Activated B cell treated with CpG ODN at 0.5 μM for 24 hours (primary cell): ENCODE data around the gene TSKU. TPM values are rescaled to one million over a fixed set of nuclear protein-coding genes. Genes with fewer than 3 reads are reported as not detected.

Experiments
- ATAC-seq: fragments of 200-7000 bp; cut with Tn5 transposase; one replicate; pipeline ENCODE4 v1.10.0; 2021; ENCODE audit warnings: low read depth, mild to moderate bottlenecking, moderate library complexity
- CTCF ChIA-PET: fragments of 350-600 bp; sonication (Branson Sonifier 250); formaldehyde crosslinking; loops from one replicate; lab custom pipeline; 2021; ENCODE audit warnings: antibody characterized with exemption; lab: Charles Lee
- POLR2A ChIA-PET: fragments of 350-600 bp; sonication (Branson Sonifier 250); formaldehyde crosslinking; loops from one replicate; lab custom pipeline; 2021; ENCODE audit warnings: antibody characterized with exemption; lab: Charles Lee
- DNase-seq: peaks from one replicate; pipeline ENCODE4 v3.0.0; 2022
- H3K27ac Mint-ChIP-seq: one replicate; pipeline ENCODE4 v1.8.0; 2020; ENCODE audit warnings: mixed read lengths
- H3K27me3 Mint-ChIP-seq: one replicate; pipeline ENCODE4 v1.8.0; 2021; ENCODE audit warnings: mixed read lengths
- H3K36me3 Mint-ChIP-seq: one replicate; pipeline ENCODE4 v1.8.0; 2021; ENCODE audit warnings: low read depth, mixed read lengths
- H3K4me1 Mint-ChIP-seq: one replicate; pipeline ENCODE4 v1.8.0; 2021; ENCODE audit warnings: mixed read lengths
- H3K4me3 Mint-ChIP-seq: one replicate; pipeline ENCODE4 v1.8.0; 2020; ENCODE audit warnings: mild to moderate bottlenecking, mixed read lengths
- H3K9me3 Mint-ChIP-seq: one replicate; pipeline ENCODE4 v1.8.0; 2020; ENCODE audit warnings: mixed read lengths
- intact Hi-C: fragments of 100-400 bp; cut with micrococcal nuclease; formaldehyde crosslinking; loops from one replicate; pipeline ENCODE4 v1.15.1; 2024
- total RNA-seq: library from RNA; stranded (reverse); gene quantifications from 2 replicates; pipeline ENCODE4 v1.2.3, GENCODE V29; 2022
- TF ChIP-seq, protein P1 (sequence below): fragments of 200-600 bp; IDR thresholded peaks from one replicate; pipeline ENCODE4 v1.8.0; 2022; ENCODE audit warnings: antibody characterized with exemption, mild to moderate bottlenecking

TSKU gene
- total RNA-seq, 1 donor from 2014 or later = not detected

GRCh38 chr11:76843907-76844306, 60.8 kb downstream of the TSKU start:
- no peaks in the 10 kb centered on the region for H3K36me3 Mint-ChIP-seq
- TF ChIP-seq, protein P1, sequence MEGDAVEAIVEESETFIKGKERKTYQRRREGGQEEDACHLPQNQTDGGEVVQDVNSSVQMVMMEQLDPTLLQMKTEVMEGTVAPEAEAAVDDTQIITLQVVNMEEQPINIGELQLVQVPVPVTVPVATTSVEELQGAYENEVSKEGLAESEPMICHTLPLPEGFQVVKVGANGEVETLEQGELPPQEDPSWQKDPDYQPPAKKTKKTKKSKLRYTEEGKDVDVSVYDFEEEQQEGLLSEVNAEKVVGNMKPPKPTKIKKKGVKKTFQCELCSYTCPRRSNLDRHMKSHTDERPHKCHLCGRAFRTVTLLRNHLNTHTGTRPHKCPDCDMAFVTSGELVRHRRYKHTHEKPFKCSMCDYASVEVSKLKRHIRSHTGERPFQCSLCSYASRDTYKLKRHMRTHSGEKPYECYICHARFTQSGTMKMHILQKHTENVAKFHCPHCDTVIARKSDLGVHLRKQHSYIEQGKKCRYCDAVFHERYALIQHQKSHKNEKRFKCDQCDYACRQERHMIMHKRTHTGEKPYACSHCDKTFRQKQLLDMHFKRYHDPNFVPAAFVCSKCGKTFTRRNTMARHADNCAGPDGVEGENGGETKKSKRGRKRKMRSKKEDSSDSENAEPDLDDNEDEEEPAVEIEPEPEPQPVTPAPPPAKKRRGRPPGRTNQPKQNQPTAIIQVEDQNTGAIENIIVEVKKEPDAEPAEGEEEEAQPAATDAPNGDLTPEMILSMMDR = no peak
- no peak overlapping the region for H3K4me3 Mint-ChIP-seq
- H3K27ac Mint-ChIP-seq = no peak overlapping the region
- ATAC-seq = no peak
- intact Hi-C loops = no loop called here
- DNase-seq = no peak
- POLR2A ChIA-PET = no interaction called here
- H3K27me3 Mint-ChIP-seq = peaks cover 24% of the 10 kb centered on the region
- no peaks in the 10 kb centered on the region for H3K4me1 Mint-ChIP-seq
- no peaks in the 10 kb centered on the region for H3K9me3 Mint-ChIP-seq
- CTCF ChIA-PET = interaction anchor here (1.1 kb wide), 1 partner anchor 33 kb away, joined by 3 read pairs; no protein-coding TSS in a partner anchor

GRCh38 chr11:76844511-76844910, 61.4 kb downstream of the TSKU start:
- ATAC-seq (no peak), DNase-seq (no peak)
- ChIA-PET CTCF (interaction anchor here (1.1 kb wide), 1 partner anchor 33 kb away, joined by 3 read pairs; no protein-coding TSS in a partner anchor), POLR2A (no interaction called here)
- H3K36me3 Mint-ChIP-seq = no peaks in the 10 kb centered on the region
- H3K27me3 Mint-ChIP-seq = peaks cover 24% of the 10 kb centered on the region
- intact Hi-C loops = no loop called here
- H3K27ac Mint-ChIP-seq = no peak overlapping the region
- no peaks in the 10 kb centered on the region for H3K9me3 Mint-ChIP-seq
- no peak overlapping the region for H3K4me3 Mint-ChIP-seq
- TF ChIP-seq, protein P1 = no peak
- H3K4me1 Mint-ChIP-seq = no peaks in the 10 kb centered on the region

GRCh38 chr11:76845069-76845468, 61.9 kb downstream of the TSKU start:
- peaks cover 21% of the 10 kb centered on the region for H3K27me3 Mint-ChIP-seq
- no peaks in the 10 kb centered on the region for H3K36me3 Mint-ChIP-seq
- ATAC-seq = no peak
- TF ChIP-seq, protein P1 = no peak
- H3K27ac Mint-ChIP-seq = no peak overlapping the region
- intact Hi-C loops = no loop called here
- H3K4me1 Mint-ChIP-seq = no peaks in the 10 kb centered on the region
- ChIA-PET CTCF (interaction anchor here (1.1 kb wide), 1 partner anchor 32 kb away, joined by 3 read pairs; no protein-coding TSS in a partner anchor), POLR2A (no interaction called here)
- no peak overlapping the region for H3K4me3 Mint-ChIP-seq
- no peak for DNase-seq
- H3K9me3 Mint-ChIP-seq = no peaks in the 10 kb centered on the region

GRCh38 chr11:76846441-76846840, 63.3 kb downstream of the TSKU start:
- TF ChIP-seq, protein P1 = no peak
- no peak for DNase-seq
- Mint-ChIP-seq H3K36me3 (no peaks in the 10 kb centered on the region), H3K27ac (no peak overlapping the region), H3K27me3 (peaks cover 21% of the 10 kb centered on the region), H3K4me1 (no peaks in the 10 kb centered on the region), H3K4me3 (no peak overlapping the region), H3K9me3 (no peaks in the 10 kb centered on the region)
- intact Hi-C loops = no loop called here
- POLR2A ChIA-PET = no interaction called here
- no peak for ATAC-seq
- CTCF ChIA-PET = no interaction called here

Other genes starting within 250 kb of the TSKU start
- 25.8 and 27.8 TPM in 2 replicates for gene LRRC32, start 112.6 kb upstream of the TSKU start, total RNA-seq
- gene ACER3, start 77.6 kb downstream of the TSKU start, total RNA-seq = 11.8 and 12.4 TPM in 2 replicates